Calu3 (cell line): Measurements from ENCODE around the gene SLC25A39. TPM values are rescaled to one million over a fixed set of nuclear protein-coding genes. Genes with fewer than 3 reads are reported as not detected.

Experiments
- BruUV-seq: library from RNA; stranded (reverse); fragments of 400-500 nt; replicated peaks from 2 replicates; lab custom pipeline; 2021; lab: Mats Ljungman, UMichigan
- CTCF ChIA-PET: fragments of 300-600 bp; sonication (Branson Sonifier 250); formaldehyde crosslinking; loops from one replicate; lab custom pipeline; 2022; ENCODE audit warnings: antibody characterized with exemption; lab: Charles Lee
- DNase-seq: peaks from one replicate; pipeline ENCODE4 v3.0.0; 2022
- H3K27ac Mint-ChIP-seq: one replicate; pipeline ENCODE4 v1.8.0; 2022; ENCODE audit warnings: mixed read lengths; ENCODE audit not compliant: unreplicated experiment
- H3K27me3 Mint-ChIP-seq: one replicate; pipeline ENCODE4 v1.8.0; 2022; ENCODE audit warnings: mixed read lengths; ENCODE audit not compliant: unreplicated experiment
- H3K36me3 Mint-ChIP-seq: one replicate; pipeline ENCODE4 v1.8.0; 2022; ENCODE audit warnings: mild to moderate bottlenecking, moderate library complexity, mixed read lengths; ENCODE audit not compliant: insufficient read depth, unreplicated experiment
- H3K4me1 Mint-ChIP-seq: one replicate; pipeline ENCODE4 v1.8.0; 2022; ENCODE audit warnings: mild to moderate bottlenecking, low read depth, mixed read lengths; ENCODE audit not compliant: unreplicated experiment
- H3K4me3 Mint-ChIP-seq: one replicate; pipeline ENCODE4 v1.8.0; 2022; ENCODE audit warnings: mild to moderate bottlenecking, low read depth, moderate library complexity, mixed read lengths; ENCODE audit not compliant: unreplicated experiment
- H3K9me3 Mint-ChIP-seq: one replicate; pipeline ENCODE4 v1.8.0; 2022; ENCODE audit warnings: low read depth, mixed read lengths; ENCODE audit not compliant: unreplicated experiment
- CTCF ChIP-seq: fragments of 200-600 bp; IDR thresholded peaks from one replicate; pipeline ENCODE4 v1.8.0; 2022; ENCODE audit warnings: antibody characterized with exemption; ENCODE audit not compliant: unreplicated experiment
- intact Hi-C: fragments of 100-400 bp; cut with micrococcal nuclease; formaldehyde crosslinking; loops from one replicate; pipeline ENCODE4 v1.10.0; 2022; ENCODE audit not compliant: unreplicated experiment
- total RNA-seq: library from RNA; stranded (reverse); gene quantifications from 2 replicates; pipeline ENCODE4 v1.2.3, GENCODE V29; 2022

Gene SLC25A39
- total RNA-seq, 1 experiment from 2014 or later: 271 TPM

GRCh38 chr17:44307387-44308186 is 17.0 kb downstream of the SLC25A39 start:
- Mint-ChIP-seq H3K27me3 (peaks cover 87% of the 10 kb centered on the region), H3K9me3 (no peaks in the 10 kb centered on the region), H3K4me3 (peak overlapping the region; percentile 67), H3K27ac (peak overlapping the region; percentile 78), H3K36me3 (peaks cover 15% of the 10 kb centered on the region), H3K4me1 (peaks cover 11% of the 10 kb centered on the region)
- no TSS peak for BruUV-seq
- DNase-seq: peak; percentile 54
- intact Hi-C loops: no loop called here
- no peak for TF ChIP-seq CTCF
- CTCF ChIA-PET: interaction anchor here (0.6 to 1.4 kb wide), 7 partner anchors 8 to 804 kb away, joined by 3 to 9 read pairs (median 4); partner anchors contain the start of gene FAM171A2

GRCh38 chr17:44304651-44305050 is 20.0 kb downstream of the SLC25A39 start:
- no peak for TF ChIP-seq CTCF
- Mint-ChIP-seq H3K36me3 (peaks cover 15% of the 10 kb centered on the region), H3K27ac (no peak overlapping the region), H3K4me3 (no peak overlapping the region), H3K27me3 (peaks cover 81% of the 10 kb centered on the region), H3K9me3 (no peaks in the 10 kb centered on the region), H3K4me1 (peaks cover 5% of the 10 kb centered on the region)
- no peak for DNase-seq
- intact Hi-C loops: no loop called here
- CTCF ChIA-PET: interaction anchor here (0.8 kb wide), 1 partner anchor 82 kb away, joined by 4 read pairs; no protein-coding TSS in a partner anchor
- BruUV-seq: no TSS peak

GRCh38 chr17:44297975-44298374 is 26.6 kb downstream of the SLC25A39 start:
- TF ChIP-seq CTCF: no peak

GRCh38 chr17:44293509-44294226 is 31.0 kb downstream of the SLC25A39 start:
- CTCF ChIA-PET: no interaction called here
- no TSS peak for BruUV-seq

More at GRCh38 chr17:44297975-44298374, 26.6 kb downstream of the SLC25A39 start:
- Mint-ChIP-seq H3K4me3 (no peak overlapping the region), H3K36me3 (no peaks in the 10 kb centered on the region), H3K27me3 (peaks cover 70% of the 10 kb centered on the region), H3K27ac (no peak overlapping the region), H3K9me3 (no peaks in the 10 kb centered on the region), H3K4me1 (no peaks in the 10 kb centered on the region)
- DNase-seq: no peak
- intact Hi-C loops: no loop called here
- no TSS peak for BruUV-seq
- CTCF ChIA-PET: interaction anchor here (0.6 kb wide), 2 partner anchors 349 to 396 kb away, joined by 4 read pairs; no protein-coding TSS in a partner anchor

More at GRCh38 chr17:44293509-44294226, 31.0 kb downstream of the SLC25A39 start:
- intact Hi-C loops: no loop called here
- Mint-ChIP-seq H3K27ac (no peak overlapping the region), H3K4me3 (no peak overlapping the region), H3K4me1 (no peaks in the 10 kb centered on the region), H3K27me3 (peaks cover 68% of the 10 kb centered on the region), H3K36me3 (no peaks in the 10 kb centered on the region), H3K9me3 (no peaks in the 10 kb centered on the region)
- DNase-seq: no peak
- TF ChIP-seq CTCF: no peak
